22Rv1 (cell line): ENCODE results near the gene KICS2.

Source experiments
- H3K27ac ChIP-seq: fragments of 450-650 bp; 2 replicates; pipeline ENCODE4 v1.5.1; 2017
- ZFX ChIP-seq: fragments of 450-650 bp; IDR thresholded peaks from 2 replicates; pipeline ENCODE4 v1.6.1; 2017; ENCODE audit warnings: antibody characterized with exemption, borderline replicate concordance
- TF ChIP-seq, protein P1 (sequence below): fragments of 450-650 bp; IDR thresholded peaks from 2 replicates; pipeline ENCODE4 v1.5.1; 2017; ENCODE audit warnings: mild to moderate bottlenecking

Gene KICS2

GRCh38 chr12:64256166-64256800, 34.2 kb upstream of the KICS2 start:
- TF ChIP-seq, protein P1, sequence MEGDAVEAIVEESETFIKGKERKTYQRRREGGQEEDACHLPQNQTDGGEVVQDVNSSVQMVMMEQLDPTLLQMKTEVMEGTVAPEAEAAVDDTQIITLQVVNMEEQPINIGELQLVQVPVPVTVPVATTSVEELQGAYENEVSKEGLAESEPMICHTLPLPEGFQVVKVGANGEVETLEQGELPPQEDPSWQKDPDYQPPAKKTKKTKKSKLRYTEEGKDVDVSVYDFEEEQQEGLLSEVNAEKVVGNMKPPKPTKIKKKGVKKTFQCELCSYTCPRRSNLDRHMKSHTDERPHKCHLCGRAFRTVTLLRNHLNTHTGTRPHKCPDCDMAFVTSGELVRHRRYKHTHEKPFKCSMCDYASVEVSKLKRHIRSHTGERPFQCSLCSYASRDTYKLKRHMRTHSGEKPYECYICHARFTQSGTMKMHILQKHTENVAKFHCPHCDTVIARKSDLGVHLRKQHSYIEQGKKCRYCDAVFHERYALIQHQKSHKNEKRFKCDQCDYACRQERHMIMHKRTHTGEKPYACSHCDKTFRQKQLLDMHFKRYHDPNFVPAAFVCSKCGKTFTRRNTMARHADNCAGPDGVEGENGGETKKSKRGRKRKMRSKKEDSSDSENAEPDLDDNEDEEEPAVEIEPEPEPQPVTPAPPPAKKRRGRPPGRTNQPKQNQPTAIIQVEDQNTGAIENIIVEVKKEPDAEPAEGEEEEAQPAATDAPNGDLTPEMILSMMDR: peak; percentile 86
- no peak for TF ChIP-seq ZFX
- no peak overlapping the region for H3K27ac ChIP-seq

GRCh38 chr12:64255249-64255648, 33.2 kb upstream of the KICS2 start:
- H3K27ac ChIP-seq: no peak overlapping the region
- TF ChIP-seq, protein P1: no peak
- no peak for TF ChIP-seq ZFX

GRCh38 chr12:64253356-64253755, 31.3 kb upstream of the KICS2 start:
- TF ChIP-seq ZFX: no peak
- TF ChIP-seq, protein P1: no peak

DNA sequence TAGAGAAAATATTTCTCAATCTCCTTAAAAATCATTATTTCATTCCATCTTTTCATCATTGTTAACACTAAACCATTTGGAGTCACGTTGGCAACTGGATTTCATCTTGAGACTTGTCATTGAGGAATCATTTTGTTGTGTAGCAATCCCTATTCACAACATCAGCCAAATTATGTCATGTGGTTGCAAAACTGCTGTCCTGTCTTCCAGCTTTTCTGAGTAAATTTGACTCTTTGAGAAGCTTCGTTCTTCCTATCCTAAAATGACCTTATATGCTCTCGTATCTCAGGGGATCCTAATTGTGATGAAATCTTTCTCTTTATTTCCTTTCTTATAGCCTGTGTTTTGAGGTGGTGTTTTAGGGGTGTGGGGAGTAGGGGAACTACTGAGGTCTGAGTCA, 30.6 kb upstream of the KICS2 start:
- TF ChIP-seq, protein P1: no peak
- no peak overlapping the region for H3K27ac ChIP-seq

More at GRCh38 chr12:64253356-64253755, 31.3 kb upstream of the KICS2 start:
- no peak overlapping the region for H3K27ac ChIP-seq

- TF ChIP-seq, protein P1: no peak
- TF ChIP-seq ZFX: no peak
- H3K27ac ChIP-seq: no peak overlapping the region
Measured at GRCh38 chr12:64243809-64244208, 21.7 kb upstream of the KICS2 start.

- no peak overlapping the region for H3K27ac ChIP-seq
- TF ChIP-seq ZFX: no peak
- TF ChIP-seq, protein P1: no peak
Measured at GRCh38 chr12:64240781-64241180, 18.7 kb upstream of the KICS2 start.

GRCh38 chr12:64237382-64237781, 15.3 kb upstream of the KICS2 start:
- TF ChIP-seq ZFX: no peak
- TF ChIP-seq, protein P1: no peak
- H3K27ac ChIP-seq: peak overlapping the region; percentile 25
